Glutamatergic neuron (in vitro differentiated cells): ENCODE data around the gene ITIH1. TPM values are rescaled to one million over a fixed set of nuclear protein-coding genes. Genes with fewer than 3 reads are reported as not detected.

ENCODE experiments used
- DNase-seq: peaks from one replicate; pipeline ENCODE4 v3.0.0; 2022
- H3K27ac Mint-ChIP-seq: one replicate; pipeline ENCODE4 v1.8.0; 2020; ENCODE audit warnings: mild to moderate bottlenecking, mixed read lengths, inconsistent platforms; ENCODE audit not compliant: unreplicated experiment
- H3K27me3 Mint-ChIP-seq: one replicate; pipeline ENCODE4 v1.8.0; 2020; ENCODE audit warnings: mild to moderate bottlenecking, moderate library complexity, mixed read lengths, inconsistent platforms; ENCODE audit not compliant: unreplicated experiment
- H3K36me3 Mint-ChIP-seq: one replicate; pipeline ENCODE4 v1.8.0; 2020; ENCODE audit warnings: mild to moderate bottlenecking, mixed read lengths, inconsistent platforms; ENCODE audit not compliant: unreplicated experiment
- H3K4me1 Mint-ChIP-seq: one replicate; pipeline ENCODE4 v1.8.0; 2020; ENCODE audit warnings: mild to moderate bottlenecking, low read depth, mixed read lengths, inconsistent platforms; ENCODE audit not compliant: unreplicated experiment
- H3K4me3 Mint-ChIP-seq: one replicate; pipeline ENCODE4 v1.8.0; 2020; ENCODE audit warnings: mild to moderate bottlenecking, mixed read lengths, inconsistent platforms; ENCODE audit not compliant: unreplicated experiment
- H3K9me3 Mint-ChIP-seq: one replicate; pipeline ENCODE4 v1.8.0; 2020; ENCODE audit warnings: mild to moderate bottlenecking, moderate library complexity, mixed read lengths, inconsistent platforms; ENCODE audit not compliant: unreplicated experiment
- total RNA-seq: library from RNA; stranded (reverse); fragmentation: NEBNext Ultra II Directional; extraction: Animal tissue kit (Norgen Biotek cat#: 25700); gene quantifications from one replicate; pipeline ENCODE4 v1.2.1, GENCODE V29; 2021; ENCODE audit not compliant: unreplicated experiment
- TF ChIP-seq, protein P1 (sequence below): fragments of 200-600 bp; sonication (generic); IDR thresholded peaks from one replicate; pipeline ENCODE4 v1.5.0; 2021; ENCODE audit not compliant: partially characterized antibody, unreplicated experiment

Gene ITIH1
- total RNA-seq, 1 donor from 2014 or later, result not detected

DNA sequence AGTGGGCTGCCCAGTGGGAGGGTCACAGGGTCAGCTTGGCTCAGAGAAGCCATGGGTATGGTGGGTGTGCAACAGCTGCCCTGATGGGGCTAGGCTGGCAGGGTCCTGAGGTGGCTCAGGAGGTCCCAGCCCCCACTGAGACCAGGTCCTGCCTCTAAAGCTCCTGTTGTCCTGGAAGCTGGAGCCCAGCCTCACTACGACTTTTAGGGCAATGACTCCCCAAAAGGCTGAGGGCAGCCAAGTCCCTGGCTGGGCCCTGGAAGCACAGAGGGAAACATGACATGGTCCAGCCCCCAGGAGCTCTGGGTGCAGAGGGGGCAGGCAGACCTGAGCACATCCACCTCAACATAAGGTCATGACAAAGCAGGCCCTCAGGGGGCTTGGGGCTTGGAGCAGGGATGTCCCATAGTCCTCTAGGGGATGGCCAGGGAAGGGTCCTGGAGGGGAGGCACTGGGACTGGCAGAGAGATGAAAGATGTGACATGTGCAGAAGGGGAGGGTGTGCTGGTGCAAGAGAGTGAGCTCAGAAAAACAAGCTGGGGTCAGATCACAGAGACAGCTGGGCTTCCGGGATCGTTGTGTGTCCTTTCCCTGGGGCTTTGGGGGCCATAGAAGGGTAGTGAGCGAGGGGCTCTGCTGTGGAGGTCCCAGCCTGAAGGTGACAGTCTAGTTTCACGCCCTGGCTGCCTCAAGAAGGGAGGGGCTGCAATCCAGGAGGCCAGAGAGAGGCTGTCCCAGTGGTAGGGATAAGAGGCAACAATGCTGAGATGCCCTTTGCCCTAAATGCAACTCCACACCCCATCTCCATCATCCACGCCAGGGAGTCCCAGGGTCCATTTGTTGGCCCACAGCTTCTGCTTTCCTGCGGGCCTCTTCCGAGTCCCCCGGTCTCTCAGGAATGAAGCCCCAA is 16.6 kb downstream of the ITIH1 start:
- Mint-ChIP-seq H3K4me1 (peaks cover 7% of the 10 kb centered on the region), H3K9me3 (peaks cover 6% of the 10 kb centered on the region), H3K27ac (peak overlapping the region; percentile 39), H3K36me3 (no peaks in the 10 kb centered on the region), H3K27me3 (peaks cover 2% of the 10 kb centered on the region), H3K4me3 (peak overlapping the region; percentile 28)
- TF ChIP-seq, protein P1, sequence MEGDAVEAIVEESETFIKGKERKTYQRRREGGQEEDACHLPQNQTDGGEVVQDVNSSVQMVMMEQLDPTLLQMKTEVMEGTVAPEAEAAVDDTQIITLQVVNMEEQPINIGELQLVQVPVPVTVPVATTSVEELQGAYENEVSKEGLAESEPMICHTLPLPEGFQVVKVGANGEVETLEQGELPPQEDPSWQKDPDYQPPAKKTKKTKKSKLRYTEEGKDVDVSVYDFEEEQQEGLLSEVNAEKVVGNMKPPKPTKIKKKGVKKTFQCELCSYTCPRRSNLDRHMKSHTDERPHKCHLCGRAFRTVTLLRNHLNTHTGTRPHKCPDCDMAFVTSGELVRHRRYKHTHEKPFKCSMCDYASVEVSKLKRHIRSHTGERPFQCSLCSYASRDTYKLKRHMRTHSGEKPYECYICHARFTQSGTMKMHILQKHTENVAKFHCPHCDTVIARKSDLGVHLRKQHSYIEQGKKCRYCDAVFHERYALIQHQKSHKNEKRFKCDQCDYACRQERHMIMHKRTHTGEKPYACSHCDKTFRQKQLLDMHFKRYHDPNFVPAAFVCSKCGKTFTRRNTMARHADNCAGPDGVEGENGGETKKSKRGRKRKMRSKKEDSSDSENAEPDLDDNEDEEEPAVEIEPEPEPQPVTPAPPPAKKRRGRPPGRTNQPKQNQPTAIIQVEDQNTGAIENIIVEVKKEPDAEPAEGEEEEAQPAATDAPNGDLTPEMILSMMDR, result no peak
- no peak for DNase-seq

DNA sequence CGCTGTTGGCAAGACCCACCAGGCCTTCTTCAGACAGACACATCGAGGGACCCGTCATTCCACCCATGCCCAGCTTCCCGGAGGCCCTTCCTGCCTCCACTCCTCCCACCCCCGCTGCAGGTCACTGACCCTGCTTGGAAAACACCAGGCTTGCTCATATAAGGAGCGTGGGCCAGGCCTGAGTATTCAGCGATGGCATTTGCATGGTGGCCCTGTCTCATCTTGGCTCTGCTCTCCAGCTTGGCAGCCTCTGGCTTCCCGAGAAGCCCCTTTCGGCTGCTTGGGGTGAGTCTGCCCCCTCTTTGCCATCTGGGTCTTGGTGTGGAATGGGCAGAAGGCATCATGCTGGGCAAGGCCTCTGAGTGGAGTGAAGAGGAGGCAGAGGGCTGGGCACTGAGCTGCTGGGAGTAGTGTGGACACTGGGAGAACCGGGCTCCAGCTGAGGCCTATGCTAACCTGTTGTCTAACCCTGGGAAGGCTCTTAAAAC is 17.3 kb downstream of the ITIH1 start, which contains the start of gene ITIH3:
Gene ITIH3 (plus strand): TSS at position 185 of the 488 bp plus-strand sequence. CDS start 8 bp downstream, at position 193.
- Mint-ChIP-seq H3K4me3 (no peak within 1 kb of the TSS), H3K27me3 (peaks cover 5% of the 10 kb centered on the region), H3K9me3 (peaks cover 8% of the 10 kb centered on the region), H3K36me3 (no peaks in the 10 kb centered on the region), H3K4me1 (peaks cover 7% of the 10 kb centered on the region), H3K27ac (peak within 1 kb of the TSS; percentile 39)
- TF ChIP-seq, protein P1, result no peak
- no peak for DNase-seq

DNA sequence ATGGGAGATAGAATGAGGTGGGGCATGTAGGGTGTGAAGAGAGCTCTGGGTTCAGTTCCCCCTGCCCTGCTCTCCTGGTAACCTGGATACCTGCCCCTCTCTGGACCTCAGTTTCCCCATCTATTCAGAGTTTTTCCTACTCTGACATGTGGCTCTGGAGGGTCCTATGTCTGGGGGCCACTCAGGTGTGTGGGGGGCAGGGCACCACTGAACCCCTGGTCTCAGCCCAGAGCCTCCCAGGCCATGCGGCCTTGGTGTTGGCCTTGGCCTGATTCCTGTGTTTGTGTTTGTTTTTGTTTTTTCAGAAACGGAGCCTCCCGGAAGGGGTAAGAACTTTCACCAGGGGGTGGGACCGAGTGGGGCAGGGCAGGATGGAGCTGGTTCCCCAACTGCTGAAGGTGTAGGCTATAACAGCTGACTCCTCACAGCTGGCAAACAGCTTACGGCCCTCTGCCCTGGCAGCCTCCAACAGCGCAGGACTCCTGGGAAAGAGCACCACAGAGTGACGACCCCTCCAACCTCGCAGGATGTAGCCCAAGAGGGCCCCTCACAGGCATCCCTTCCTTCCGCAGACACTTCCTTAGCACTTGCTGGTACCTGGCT is 18.0 kb downstream of the ITIH1 start:
- TF ChIP-seq, protein P1, result no peak
- peaks cover 5% of the 10 kb centered on the region for H3K9me3 Mint-ChIP-seq
- peaks cover 3% of the 10 kb centered on the region for H3K27me3 Mint-ChIP-seq
- no peak overlapping the region for H3K27ac Mint-ChIP-seq
- H3K4me1 Mint-ChIP-seq, result peaks cover 7% of the 10 kb centered on the region
- H3K36me3 Mint-ChIP-seq, result no peaks in the 10 kb centered on the region
- H3K4me3 Mint-ChIP-seq, result no peak overlapping the region
- DNase-seq, result no peak

DNA sequence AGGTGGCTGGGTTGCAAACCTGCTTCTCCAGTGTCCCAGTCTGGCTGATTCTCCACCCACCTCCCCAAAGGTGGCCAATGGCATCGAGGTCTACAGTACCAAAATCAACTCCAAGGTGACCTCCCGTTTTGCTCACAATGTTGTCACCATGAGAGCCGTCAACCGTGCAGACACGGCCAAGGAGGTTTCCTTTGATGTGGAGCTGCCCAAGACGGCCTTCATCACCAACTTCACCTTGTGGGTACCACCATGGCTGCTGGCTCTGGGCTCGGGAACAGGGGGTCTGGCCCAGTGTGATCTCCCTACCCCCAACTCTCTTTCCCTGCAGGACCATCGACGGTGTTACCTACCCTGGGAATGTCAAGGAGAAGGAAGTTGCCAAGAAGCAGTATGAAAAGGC is 19.0 kb downstream of the ITIH1 start:
- Mint-ChIP-seq H3K27me3 (peaks cover 3% of the 10 kb centered on the region), H3K4me3 (no peak overlapping the region), H3K27ac (no peak overlapping the region), H3K36me3 (no peaks in the 10 kb centered on the region), H3K4me1 (peaks cover 7% of the 10 kb centered on the region), H3K9me3 (peaks cover 5% of the 10 kb centered on the region)
- TF ChIP-seq, protein P1, result no peak
- DNase-seq, result no peak
